ENCODE measurements around the gene LRMDA.

GRCh38 chr10:75555323-75555722, 123.9 kb downstream of the LRMDA start:
- TF ChIP-seq CTCF (IDR thresholded peaks at IDR 0.05), result no peak
- no peak for TF ChIP-seq EZH2phosphoT487 (IDR thresholded peaks at IDR 0.05)

Measured in neural progenitor cell (in vitro differentiated cells).